ENCODE measurements around the gene MT1H. TPM values are rescaled to one million over a fixed set of nuclear protein-coding genes. Genes with fewer than 3 reads are reported as not detected.

The MT1H gene
- polyA plus RNA-seq, 3 donors = 0.76 TPM; not detected in 2

GRCh38 chr16:56689171-56689570 is 19.6 kb downstream of the MT1H start:
- Histone ChIP-seq H4K20me1 (ENCODE audit: insufficient read depth, low read length) (no peaks in the 10 kb centered on the region), H3K4me2 (replicated peaks; ENCODE audit: extremely low read depth, low read length, poor library complexity, severe bottlenecking) (no peak overlapping the region), H3K9me3 (replicated peaks in 1 of 2; ENCODE audit: control insufficient read depth in 1 of 2, insufficient read depth in 1 of 2, low read length in 2 of 2) (peaks cover 0 to 10% of the 10 kb centered on the region in 2 donors), H3K27me3 (ENCODE audit: control insufficient read depth in 2 of 2, insufficient read depth in 2 of 2, low read length in 2 of 2) (no peaks in the 10 kb centered on the region), H3K4me3 (replicated peaks in 1 of 3; ENCODE audit: low read depth in 2 of 3, low read length in 3 of 3) (no peak overlapping the region), H2AFZ (ENCODE audit: insufficient read depth, low read depth, low read length, poor library complexity, severe bottlenecking) (no peak overlapping the region), H3K4me1 (ENCODE audit: control insufficient read depth in 1 of 2, insufficient read depth in 2 of 2, low read length in 2 of 2) (no peaks in the 10 kb centered on the region), H3K9ac (ENCODE audit: insufficient read depth, low read length, poor library complexity, severe bottlenecking) (no peak overlapping the region), H3K79me2 (ENCODE audit: insufficient read depth, low read length) (no peaks in the 10 kb centered on the region), H3K27ac (ENCODE audit: low read depth in 1 of 2, low read length in 2 of 2) (no peak overlapping the region), H3K36me3 (replicated peaks in 1 of 2; ENCODE audit: control insufficient read depth in 1 of 2, insufficient read depth in 2 of 2, low read length in 2 of 2) (no peaks in the 10 kb centered on the region)
- H3K4me1 Mint-ChIP-seq = no peaks in the 10 kb centered on the region
- no peak overlapping the region for H3K27ac Mint-ChIP-seq
- H3K4me3 Mint-ChIP-seq = no peak overlapping the region
- H3K9me3 Mint-ChIP-seq = peaks cover 5 to 23% (median 19%) of the 10 kb centered on the region in 7 donors
- H3K27me3 Mint-ChIP-seq (ENCODE audit: low read depth in 3 of 3) = peaks cover 2 to 20% (median 6%) of the 10 kb centered on the region in 3 donors
- intact Hi-C loops (cut with micrococcal nuclease) = no loop called here
- peaks cover 5 to 7% of the 10 kb centered on the region in 2 donors for H3K36me3 Mint-ChIP-seq
- 80% methylated on average over 1 of the region's 3 CpGs for WGBS (ENCODE audit: insufficient coverage)
- DNase-seq = no peak
- TF ChIP-seq CTCF (IDR thresholded peaks at IDR 0.05) = no peak

GRCh38 chr16:56690420-56691122 is 21.0 kb downstream of the MT1H start:
- H3K27me3 Mint-ChIP-seq (ENCODE audit: low read depth in 3 of 3) = peaks cover 2 to 15% (median 7%) of the 10 kb centered on the region in 3 donors
- Histone ChIP-seq H3K27ac (ENCODE audit: low read depth in 1 of 2, low read length in 2 of 2) (no peak overlapping the region), H2AFZ (ENCODE audit: insufficient read depth, low read depth, low read length, poor library complexity, severe bottlenecking) (no peak overlapping the region), H3K36me3 (replicated peaks in 1 of 2; ENCODE audit: control insufficient read depth in 1 of 2, insufficient read depth in 2 of 2, low read length in 2 of 2) (no peaks in the 10 kb centered on the region), H3K4me3 (replicated peaks in 1 of 3; ENCODE audit: low read depth in 2 of 3, low read length in 3 of 3) (no peak overlapping the region), H3K79me2 (ENCODE audit: insufficient read depth, low read length) (no peaks in the 10 kb centered on the region), H3K9me3 (replicated peaks in 1 of 2; ENCODE audit: control insufficient read depth in 1 of 2, insufficient read depth in 1 of 2, low read length in 2 of 2) (peaks cover 0 to 11% of the 10 kb centered on the region in 2 donors), H3K27me3 (ENCODE audit: control insufficient read depth in 2 of 2, insufficient read depth in 2 of 2, low read length in 2 of 2) (no peaks in the 10 kb centered on the region), H3K4me1 (ENCODE audit: control insufficient read depth in 1 of 2, insufficient read depth in 2 of 2, low read length in 2 of 2) (no peaks in the 10 kb centered on the region), H3K4me2 (replicated peaks; ENCODE audit: extremely low read depth, low read length, poor library complexity, severe bottlenecking) (no peak overlapping the region), H3K9ac (ENCODE audit: insufficient read depth, low read length, poor library complexity, severe bottlenecking) (no peak overlapping the region), H4K20me1 (ENCODE audit: insufficient read depth, low read length) (no peaks in the 10 kb centered on the region)
- H3K27ac Mint-ChIP-seq = no peak overlapping the region
- H3K4me1 Mint-ChIP-seq = no peaks in the 10 kb centered on the region
- TF ChIP-seq CTCF (IDR thresholded peaks at IDR 0.05) = no peak
- H3K4me3 Mint-ChIP-seq = peak overlapping the region in 1 of 2 donors; percentile 1
- H3K36me3 Mint-ChIP-seq = peaks cover 4 to 5% of the 10 kb centered on the region in 2 donors
- no CpG with 5 or more reads among the region's 4 CpGs for WGBS (ENCODE audit: insufficient coverage)
- peaks cover 5 to 24% (median 21%) of the 10 kb centered on the region in 7 donors for H3K9me3 Mint-ChIP-seq
- intact Hi-C loops (cut with micrococcal nuclease) = no loop called here
- no peak for DNase-seq
